PC-9 (cell line): Measurements from ENCODE around the gene RNF225. TPM values are rescaled to one million over a fixed set of nuclear protein-coding genes. Genes with fewer than 3 reads are reported as not detected.

ENCODE experiments used
- BruUV-seq: library from RNA; stranded (reverse); fragments of 400-500 nt; replicated peaks from 2 replicates; lab custom pipeline; 2021; lab: Mats Ljungman, UMichigan
- CTCF ChIA-PET: fragments of 300-600 bp; sonication (Branson Sonifier 250); formaldehyde crosslinking; loops from one replicate; lab custom pipeline; 2022; ENCODE audit warnings: antibody characterized with exemption; lab: Charles Lee
- POLR2A ChIA-PET: fragments of 300-600 bp; sonication (Branson Sonifier 250); formaldehyde crosslinking; loops from one replicate; lab custom pipeline; 2022; ENCODE audit warnings: antibody characterized with exemption; ENCODE audit not compliant: unreplicated experiment; lab: Charles Lee
- DNase-seq, 2 experiments: peaks; one replicate each; pipeline versions ENCODE4 v3.0.0 to v3.0.0-alpha.2; 2015 to 2022; ENCODE audit warnings: mixed read lengths in 1 of 2
- H2AFZ ChIP-seq: fragments of 200-600 bp; sonication (generic); 2 replicates; pipeline ENCODE4 v1.8.1; 2017; ENCODE audit warnings: antibody characterized with exemption
- H3F3A ChIP-seq: fragments of 200-600 bp; sonication (generic); 2 replicates; pipeline ENCODE4 v1.8.1; 2017; ENCODE audit warnings: antibody characterized with exemption, mild to moderate bottlenecking, low read depth; ENCODE audit not compliant: insufficient read depth
- H3K27ac ChIP-seq: fragments of 200-600 bp; sonication (generic); 2 replicates; pipeline ENCODE4 v1.6.1; 2016; ENCODE audit warnings: mixed run types
- H3K27me3 ChIP-seq: fragments of 200-600 bp; sonication (generic); 2 replicates; pipeline ENCODE4 v1.6.1; 2016; ENCODE audit warnings: low read depth, mixed run types; ENCODE audit not compliant: insufficient read depth
- H3K36me3 ChIP-seq: fragments of 200-600 bp; sonication (generic); 2 replicates; pipeline ENCODE4 v1.6.1; 2016; ENCODE audit warnings: low read depth, mixed run types
- H3K4me1 ChIP-seq: fragments of 200-600 bp; sonication (generic); replicated peaks from 2 replicates; pipeline ENCODE4 v1.6.1; 2016; ENCODE audit warnings: mixed run types; ENCODE audit not compliant: insufficient read depth
- H3K4me2 ChIP-seq: fragments of 200-600 bp; sonication (generic); 2 replicates; pipeline ENCODE4 v1.6.1; 2017; ENCODE audit warnings: mixed run types
- H3K4me3 ChIP-seq: fragments of 200-600 bp; sonication (generic); 2 replicates; pipeline ENCODE4 v1.6.1; 2016; ENCODE audit warnings: mixed run types
- H3K79me2 ChIP-seq: fragments of 200-600 bp; sonication (generic); 2 replicates; pipeline ENCODE4 v1.6.1; 2017; ENCODE audit warnings: low read depth, mixed run types
- H3K9me2 ChIP-seq: fragments of 200-600 bp; sonication (generic); 2 replicates; pipeline ENCODE4 v1.8.1; 2017; ENCODE audit warnings: mild to moderate bottlenecking; ENCODE audit not compliant: insufficient read depth
- H3K9me3 ChIP-seq: fragments of 200-600 bp; sonication (generic); 2 replicates; pipeline ENCODE4 v1.8.1; 2016; ENCODE audit warnings: low read depth; ENCODE audit not compliant: insufficient read depth
- H4K20me1 ChIP-seq: fragments of 200-600 bp; sonication (generic); 2 replicates; pipeline ENCODE4 v1.8.1; 2017; ENCODE audit not compliant: insufficient read depth
- EZH2 ChIP-seq: fragments of 200-600 bp; sonication (generic); IDR thresholded peaks from 2 replicates; pipeline ENCODE4 v1.8.0; 2017; ENCODE audit warnings: antibody characterized with exemption, low read depth
- intact Hi-C: fragments of 100-400 bp; cut with micrococcal nuclease; formaldehyde crosslinking; loops from one replicate; pipeline ENCODE4 v1.10.0; 2022; ENCODE audit not compliant: unreplicated experiment
- total RNA-seq: library from RNA; stranded (reverse); gene quantifications from 2 replicates; pipeline ENCODE4 v1.2.3, GENCODE V29; 2021
- TF ChIP-seq, protein P1 (sequence below): fragments of 200-600 bp; sonication (generic); conservative IDR thresholded peaks from 2 replicates; pipeline ENCODE4 v1.6.1; 2017; ENCODE audit warnings: mixed run types, antibody characterized with exemption, mild to moderate bottlenecking, moderate library complexity

The RNF225 gene
- total RNA-seq, 1 experiment from 2014 or later: 0.61 TPM

DNA sequence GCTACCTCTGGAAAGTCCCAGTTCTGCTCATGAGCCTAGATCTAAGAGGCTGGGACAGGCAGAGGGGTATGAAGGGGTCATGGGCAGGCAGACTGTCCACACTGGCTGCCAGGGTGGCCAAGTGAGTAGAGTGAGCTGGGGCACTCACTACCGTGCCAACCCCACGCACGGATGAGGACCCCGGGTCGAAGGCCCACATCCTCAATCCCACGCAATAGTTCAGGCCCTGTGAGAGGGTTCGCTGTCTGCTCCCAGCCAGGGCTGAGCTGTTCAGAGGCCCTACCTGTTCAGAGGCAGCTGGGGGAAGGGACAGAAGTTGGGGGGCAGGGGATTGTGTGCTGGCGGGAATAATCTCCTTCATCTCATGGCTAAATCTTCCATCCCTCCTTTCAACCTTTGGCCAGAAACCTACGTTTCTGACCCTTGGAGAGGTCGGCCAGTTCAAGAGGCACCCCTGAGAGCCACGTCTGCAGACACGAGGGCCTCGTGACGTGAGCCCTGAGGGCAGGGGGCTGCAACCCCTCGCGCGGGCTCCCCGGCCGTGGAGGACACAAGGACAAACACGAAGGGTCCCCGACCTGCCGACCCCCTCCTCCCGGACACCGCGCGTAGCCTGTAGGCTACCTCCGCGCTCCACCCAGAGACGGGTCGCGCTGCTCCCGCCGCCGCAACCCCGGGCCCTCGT lies 9.4 kb upstream of the RNF225 start:
- H3K27ac ChIP-seq: peak overlapping the region; percentile 95
- no peaks in the 10 kb centered on the region for H3K9me3 ChIP-seq
- peak overlapping the region; percentile 73 for H2AFZ ChIP-seq
- H4K20me1 ChIP-seq: peaks cover 11% of the 10 kb centered on the region
- peaks cover 8% of the 10 kb centered on the region; the same call in 1 of the 2 replicates for H3F3A ChIP-seq
- H3K79me2 ChIP-seq: peaks cover 67% of the 10 kb centered on the region
- intact Hi-C loops: no loop called here
- ChIA-PET POLR2A (interaction anchor here (0.6 kb wide), 1 partner anchor 169 kb away, joined by 3 read pairs; the partner anchor contains the start of gene CHMP2A), CTCF (no interaction called here)
- H3K4me2 ChIP-seq: peak overlapping the region; percentile 77
- no peaks in the 10 kb centered on the region for H3K9me2 ChIP-seq
- no TSS peak for BruUV-seq
- TF ChIP-seq, protein P1, sequence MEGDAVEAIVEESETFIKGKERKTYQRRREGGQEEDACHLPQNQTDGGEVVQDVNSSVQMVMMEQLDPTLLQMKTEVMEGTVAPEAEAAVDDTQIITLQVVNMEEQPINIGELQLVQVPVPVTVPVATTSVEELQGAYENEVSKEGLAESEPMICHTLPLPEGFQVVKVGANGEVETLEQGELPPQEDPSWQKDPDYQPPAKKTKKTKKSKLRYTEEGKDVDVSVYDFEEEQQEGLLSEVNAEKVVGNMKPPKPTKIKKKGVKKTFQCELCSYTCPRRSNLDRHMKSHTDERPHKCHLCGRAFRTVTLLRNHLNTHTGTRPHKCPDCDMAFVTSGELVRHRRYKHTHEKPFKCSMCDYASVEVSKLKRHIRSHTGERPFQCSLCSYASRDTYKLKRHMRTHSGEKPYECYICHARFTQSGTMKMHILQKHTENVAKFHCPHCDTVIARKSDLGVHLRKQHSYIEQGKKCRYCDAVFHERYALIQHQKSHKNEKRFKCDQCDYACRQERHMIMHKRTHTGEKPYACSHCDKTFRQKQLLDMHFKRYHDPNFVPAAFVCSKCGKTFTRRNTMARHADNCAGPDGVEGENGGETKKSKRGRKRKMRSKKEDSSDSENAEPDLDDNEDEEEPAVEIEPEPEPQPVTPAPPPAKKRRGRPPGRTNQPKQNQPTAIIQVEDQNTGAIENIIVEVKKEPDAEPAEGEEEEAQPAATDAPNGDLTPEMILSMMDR: no peak
- no peak for TF ChIP-seq EZH2
- DNase-seq: no peak
- H3K36me3 ChIP-seq: no peaks in the 10 kb centered on the region
- peak overlapping the region; percentile 93 for H3K4me3 ChIP-seq
- peaks cover 22% of the 10 kb centered on the region for H3K4me1 ChIP-seq
- H3K27me3 ChIP-seq: no peaks in the 10 kb centered on the region

DNA sequence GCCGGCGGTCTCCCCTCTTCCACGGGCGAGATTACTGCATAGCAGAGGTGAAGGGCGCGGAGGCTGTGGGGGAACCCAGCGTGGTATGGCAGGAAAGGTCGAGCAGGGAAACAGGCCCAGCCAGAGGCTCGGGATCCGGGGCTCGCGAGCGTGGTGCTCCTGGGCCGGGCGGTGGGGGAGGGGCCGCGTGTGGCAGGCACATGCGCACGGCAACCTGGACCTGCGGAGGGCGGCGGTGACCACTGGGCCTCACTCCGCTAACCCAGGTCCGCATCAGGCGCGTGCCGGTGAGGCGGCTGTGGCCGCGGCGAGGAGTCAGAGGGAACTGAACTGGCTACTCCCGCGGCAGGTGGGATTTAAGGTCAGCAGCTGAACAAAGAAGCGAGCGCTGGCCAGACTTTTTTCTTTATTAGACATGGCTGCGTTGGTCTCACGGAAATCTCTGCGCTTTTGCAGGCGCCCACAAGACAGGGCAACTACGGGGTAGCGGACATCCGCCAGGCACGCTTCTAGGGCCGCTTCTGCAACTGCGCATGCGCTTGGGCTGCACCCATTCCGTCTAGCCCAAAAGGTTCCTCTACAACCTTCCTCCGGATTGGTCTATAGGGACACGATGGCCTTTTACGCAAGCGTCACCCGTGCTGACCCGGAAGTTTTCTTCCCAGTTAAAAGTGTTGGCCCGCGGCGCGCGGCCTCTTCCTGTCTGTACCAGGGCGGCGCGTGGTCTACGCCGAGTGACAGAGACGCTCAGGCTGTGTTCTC lies 8.7 kb upstream of the RNF225 start, which contains the start of gene RPS5:
Gene RPS5 (plus strand): TSS at position 694 of the 762 bp plus-strand sequence. CDS start 869 bp downstream, outside the sequence.
- H3K4me2 ChIP-seq: peak within 1 kb of the TSS; percentile 90
- H3F3A ChIP-seq: peaks cover 9% of the 10 kb centered on the region; the same call in 1 of the 2 replicates
- TF ChIP-seq, protein P1: no peak
- no peak for TF ChIP-seq EZH2
- peaks cover 22% of the 10 kb centered on the region for H3K4me1 ChIP-seq
- peaks cover 68% of the 10 kb centered on the region for H3K79me2 ChIP-seq
- H3K27me3 ChIP-seq: no peaks in the 10 kb centered on the region
- H4K20me1 ChIP-seq: peaks cover 15% of the 10 kb centered on the region
- POLR2A ChIA-PET: interaction anchor here (0.6 kb wide), 1 partner anchor 168 kb away, joined by 3 read pairs; the partner anchor contains the start of gene CHMP2A
- H3K9me3 ChIP-seq: no peaks in the 10 kb centered on the region
- CTCF ChIA-PET: no interaction called here
- H3K36me3 ChIP-seq: no peaks in the 10 kb centered on the region
- no peaks in the 10 kb centered on the region for H3K9me2 ChIP-seq
- peak; percentile 90 to 91 for DNase-seq
- BruUV-seq: TSS peak; percentile 74
- peak within 1 kb of the TSS; percentile 95 for H3K27ac ChIP-seq
- H2AFZ ChIP-seq: peak within 1 kb of the TSS; percentile 73
- peak within 1 kb of the TSS; percentile 93 for H3K4me3 ChIP-seq
- intact Hi-C loops: no loop called here

DNA sequence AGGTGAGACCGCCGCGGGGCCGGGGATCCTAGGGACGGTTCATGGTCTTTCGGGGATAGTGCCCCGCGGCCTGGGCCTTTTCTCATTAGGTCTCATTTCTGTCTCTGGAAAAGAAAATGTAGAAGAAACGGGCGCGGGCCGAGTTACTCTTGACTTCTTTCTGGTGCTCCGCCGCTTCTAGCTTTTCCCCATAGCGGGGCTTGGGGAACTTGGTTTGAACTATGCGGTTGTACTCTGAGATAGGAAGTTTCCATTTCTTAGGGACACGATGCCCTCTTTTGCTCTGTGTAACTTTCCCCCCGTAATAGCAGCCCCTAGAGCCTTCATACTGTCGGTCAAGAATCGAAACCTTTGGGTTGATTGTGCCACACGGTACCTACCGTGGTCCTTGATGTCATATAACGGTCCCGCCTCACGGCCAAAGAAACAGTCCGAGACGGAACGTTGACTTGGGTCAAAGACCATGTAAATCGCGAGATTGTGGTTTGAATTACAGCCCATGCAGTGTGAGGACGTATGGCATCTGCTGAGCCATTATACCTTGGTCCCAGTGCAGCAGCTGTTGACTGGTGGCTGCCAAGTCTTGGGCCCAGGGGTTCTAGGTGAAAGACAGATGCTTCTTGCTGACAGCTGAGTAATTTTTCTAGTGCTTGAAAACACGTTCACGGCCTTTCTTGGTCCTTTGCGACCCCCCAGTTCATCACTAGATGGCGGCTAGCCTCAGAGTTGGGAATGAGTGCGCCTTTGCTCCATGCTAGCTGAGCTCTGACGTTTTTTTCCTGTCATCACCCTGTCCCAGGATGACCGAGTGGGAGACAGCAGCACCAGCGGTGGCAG lies 7.9 kb upstream of the RNF225 start:
- Histone ChIP-seq H3K4me1 (peaks cover 22% of the 10 kb centered on the region), H3K79me2 (peaks cover 65% of the 10 kb centered on the region), H3K27ac (peak overlapping the region; percentile 95; the same call in 1 of the 2 replicates), H3K4me3 (peak overlapping the region; percentile 93), H4K20me1 (peaks cover 19% of the 10 kb centered on the region), H3K4me2 (peak overlapping the region; percentile 90), H3K9me2 (no peaks in the 10 kb centered on the region), H2AFZ (no peak overlapping the region), H3F3A (peaks cover 17% of the 10 kb centered on the region; the same call in 1 of the 2 replicates), H3K27me3 (no peaks in the 10 kb centered on the region), H3K9me3 (no peaks in the 10 kb centered on the region), H3K36me3 (no peaks in the 10 kb centered on the region)
- TSS peak; percentile 45 for BruUV-seq
- TF ChIP-seq, protein P1: no peak
- no peak for TF ChIP-seq EZH2
- no peak for DNase-seq
- intact Hi-C loops: no loop called here
- ChIA-PET POLR2A (no interaction called here), CTCF (no interaction called here)
